Raji (cell line): ENCODE measurements around the gene SLC28A3.

Experiments
- POLR2A ChIP-seq: IDR thresholded peaks from 2 replicates; pipeline ENCODE4 v1.6.1; 2011; ENCODE audit warnings: low read depth, low read length, control low read depth; ENCODE audit not compliant: insufficient read depth

The SLC28A3 gene, protein sequence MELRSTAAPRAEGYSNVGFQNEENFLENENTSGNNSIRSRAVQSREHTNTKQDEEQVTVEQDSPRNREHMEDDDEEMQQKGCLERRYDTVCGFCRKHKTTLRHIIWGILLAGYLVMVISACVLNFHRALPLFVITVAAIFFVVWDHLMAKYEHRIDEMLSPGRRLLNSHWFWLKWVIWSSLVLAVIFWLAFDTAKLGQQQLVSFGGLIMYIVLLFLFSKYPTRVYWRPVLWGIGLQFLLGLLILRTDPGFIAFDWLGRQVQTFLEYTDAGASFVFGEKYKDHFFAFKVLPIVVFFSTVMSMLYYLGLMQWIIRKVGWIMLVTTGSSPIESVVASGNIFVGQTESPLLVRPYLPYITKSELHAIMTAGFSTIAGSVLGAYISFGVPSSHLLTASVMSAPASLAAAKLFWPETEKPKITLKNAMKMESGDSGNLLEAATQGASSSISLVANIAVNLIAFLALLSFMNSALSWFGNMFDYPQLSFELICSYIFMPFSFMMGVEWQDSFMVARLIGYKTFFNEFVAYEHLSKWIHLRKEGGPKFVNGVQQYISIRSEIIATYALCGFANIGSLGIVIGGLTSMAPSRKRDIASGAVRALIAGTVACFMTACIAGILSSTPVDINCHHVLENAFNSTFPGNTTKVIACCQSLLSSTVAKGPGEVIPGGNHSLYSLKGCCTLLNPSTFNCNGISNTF

DNA sequence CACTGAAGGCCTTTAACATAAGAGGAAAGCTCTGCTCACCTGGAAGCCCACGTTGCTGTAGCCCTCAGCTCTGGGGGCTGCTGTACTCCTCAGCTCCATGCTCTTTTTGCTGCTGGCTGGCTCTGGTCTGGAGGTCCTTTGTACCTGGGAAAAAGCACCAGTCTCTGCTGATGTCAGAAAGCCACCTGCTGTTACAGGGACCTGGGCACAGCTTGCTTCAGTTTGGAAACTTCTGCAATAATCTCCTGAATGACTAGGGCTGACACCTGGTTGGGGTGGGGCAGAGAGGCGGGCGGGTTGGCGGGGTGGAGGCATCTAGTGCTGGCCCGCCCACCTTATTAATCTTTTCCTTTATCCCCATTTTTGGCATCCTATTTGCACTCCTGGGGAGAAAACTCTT is at the start of gene SLC28A3:
TSS of gene SLC28A3 (minus strand) at position 224 of the 400 bp plus-strand sequence. CDS start at position 99, 125 bp downstream.
- no peak for TF ChIP-seq POLR2A

DNA sequence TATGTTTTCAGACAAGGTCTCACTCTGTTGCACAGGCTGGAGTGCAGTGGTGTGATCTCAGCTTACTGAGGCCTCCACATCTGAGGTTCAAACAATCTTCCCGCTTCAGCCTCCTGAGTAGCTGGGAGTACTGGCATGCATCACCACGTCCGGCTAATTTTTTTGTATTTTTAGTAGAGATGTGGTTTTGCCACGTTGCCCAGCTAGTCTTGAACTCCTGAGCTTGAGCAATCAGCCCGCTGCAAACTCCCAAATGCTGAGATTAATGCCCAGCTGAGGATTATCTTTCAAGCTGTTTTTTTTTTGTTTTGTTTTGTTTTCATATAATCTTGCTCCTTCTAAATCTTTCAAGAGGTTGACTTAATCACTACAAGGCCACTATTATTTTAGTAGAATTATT is 47.3 kb upstream of the SLC28A3 start:
- no peak for TF ChIP-seq POLR2A

DNA sequence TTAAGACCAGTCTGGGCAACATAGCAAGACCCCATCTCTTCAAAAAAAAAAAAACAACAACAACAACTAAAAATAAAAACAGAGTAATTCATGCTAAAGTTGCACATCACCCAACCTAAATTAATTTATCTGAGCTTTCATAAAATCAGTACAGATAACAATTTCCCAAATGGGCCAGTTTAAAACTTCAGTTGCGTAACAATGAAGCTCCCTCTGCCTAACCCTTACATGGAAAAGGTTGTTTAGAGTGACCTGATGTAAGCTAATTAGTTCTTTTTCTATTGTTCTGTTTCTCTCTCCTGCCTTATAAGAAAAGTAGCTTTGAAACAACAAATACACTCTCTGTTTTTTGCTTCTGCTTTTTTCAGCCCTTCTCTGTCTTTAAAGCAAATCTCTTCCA is 46.2 kb upstream of the SLC28A3 start:
- TF ChIP-seq POLR2A = no peak

DNA sequence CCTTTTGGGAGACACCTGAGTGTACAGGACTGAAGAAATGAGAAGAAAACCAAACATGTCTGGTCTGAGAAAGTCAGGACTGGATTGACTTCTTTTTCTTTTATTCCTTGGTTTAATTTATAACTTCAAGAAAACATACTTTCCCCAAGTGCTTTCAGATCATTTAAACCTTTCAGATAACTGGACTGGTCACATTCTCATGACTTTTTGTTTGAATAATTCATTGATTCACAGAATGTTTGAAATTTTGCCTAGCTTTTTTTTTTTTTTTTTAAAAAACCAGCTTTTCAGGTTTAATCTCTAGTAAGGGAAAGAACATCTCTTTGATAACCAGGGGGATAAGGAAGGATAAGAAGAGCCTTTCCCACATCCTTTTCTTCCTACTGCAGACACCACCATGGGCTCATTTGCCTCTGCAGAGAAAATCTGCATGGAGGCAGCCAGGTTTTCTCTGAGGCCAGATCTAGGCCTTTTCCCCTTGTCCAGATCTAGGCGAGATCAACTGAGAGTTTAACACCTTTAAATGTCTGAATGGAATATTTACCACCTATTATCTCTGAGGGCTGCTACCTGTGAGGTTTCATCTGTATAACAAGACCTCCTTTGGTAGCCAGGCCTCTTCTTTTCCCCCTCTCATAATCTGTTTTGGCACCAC is 45.0 kb upstream of the SLC28A3 start:
- no peak for TF ChIP-seq POLR2A

DNA sequence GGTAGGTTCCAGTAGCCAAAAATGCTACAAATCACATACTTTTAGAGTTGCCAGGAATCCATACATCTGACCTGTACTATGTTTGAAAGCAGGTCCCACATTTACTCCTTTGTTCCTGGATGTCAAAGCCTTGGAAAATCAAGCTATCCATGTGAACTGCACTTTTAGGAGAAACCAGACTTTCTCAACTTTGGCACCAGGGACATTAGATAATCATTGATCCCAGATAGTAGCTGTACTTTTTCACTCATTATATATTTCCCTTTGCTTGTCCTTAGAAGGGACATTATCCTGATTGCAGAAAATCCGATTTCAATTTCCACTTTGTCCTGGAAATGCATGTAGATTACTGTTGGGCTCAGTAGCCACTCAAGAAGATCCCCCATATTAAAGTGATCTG is 44.1 kb upstream of the SLC28A3 start:
- no peak for TF ChIP-seq POLR2A

DNA sequence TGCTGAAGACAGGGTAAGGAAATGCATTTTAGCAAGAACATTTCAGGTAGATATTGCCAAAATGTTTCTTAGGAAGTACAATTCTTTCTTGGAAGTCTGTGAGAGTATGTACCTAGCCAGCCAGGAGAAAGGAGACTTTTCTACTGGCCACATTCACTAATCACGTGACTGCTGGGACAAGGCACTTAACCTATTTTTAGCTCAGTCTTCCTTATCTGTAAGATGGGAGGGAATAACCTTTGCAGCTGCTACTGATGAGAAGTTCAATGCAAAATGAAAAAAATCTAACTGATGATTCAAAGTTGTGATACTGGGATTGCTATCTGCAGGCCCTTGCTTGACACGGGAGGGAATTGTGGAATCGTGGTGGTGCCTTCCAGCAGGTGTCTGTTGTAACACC is 42.6 kb upstream of the SLC28A3 start:
- no peak for TF ChIP-seq POLR2A

DNA sequence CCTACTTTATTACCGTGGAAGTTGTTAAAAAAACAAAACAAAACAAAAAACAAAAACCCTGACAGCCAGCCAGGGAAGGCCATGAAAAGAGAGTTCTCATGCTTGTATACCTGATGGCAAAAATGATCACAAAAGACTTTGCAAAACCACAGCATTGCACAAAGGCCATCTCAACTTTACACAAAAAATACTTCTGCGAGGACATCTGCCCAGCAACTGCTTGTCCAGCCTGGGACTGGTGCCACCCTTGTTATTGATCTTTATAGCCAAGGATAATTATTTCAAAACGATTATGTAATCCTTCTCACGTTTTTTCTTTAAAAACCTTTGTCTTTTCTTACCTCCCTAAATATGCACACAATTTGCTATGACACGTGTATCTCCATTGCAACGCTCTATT is 42.2 kb upstream of the SLC28A3 start:
- no peak for TF ChIP-seq POLR2A

DNA sequence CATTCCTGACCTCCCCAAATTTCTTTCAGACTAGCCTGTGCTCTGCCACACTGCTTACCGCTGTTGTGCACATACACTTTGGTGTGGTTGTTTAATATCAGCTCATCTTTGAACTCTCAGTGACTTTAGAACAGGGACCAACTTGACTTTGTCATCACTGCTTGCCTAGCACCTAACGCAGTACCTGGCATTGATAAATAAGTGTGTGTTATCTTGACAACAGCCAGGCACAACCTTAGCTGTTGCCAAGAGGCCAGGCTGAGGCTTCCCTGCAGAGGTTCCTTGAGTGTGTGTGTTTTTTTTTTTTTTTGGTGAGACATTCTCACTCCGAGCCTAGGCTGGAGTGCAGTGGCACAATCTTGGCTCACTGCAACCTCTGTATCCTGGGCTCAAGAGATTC is 41.0 kb upstream of the SLC28A3 start:
- TF ChIP-seq POLR2A = no peak

DNA sequence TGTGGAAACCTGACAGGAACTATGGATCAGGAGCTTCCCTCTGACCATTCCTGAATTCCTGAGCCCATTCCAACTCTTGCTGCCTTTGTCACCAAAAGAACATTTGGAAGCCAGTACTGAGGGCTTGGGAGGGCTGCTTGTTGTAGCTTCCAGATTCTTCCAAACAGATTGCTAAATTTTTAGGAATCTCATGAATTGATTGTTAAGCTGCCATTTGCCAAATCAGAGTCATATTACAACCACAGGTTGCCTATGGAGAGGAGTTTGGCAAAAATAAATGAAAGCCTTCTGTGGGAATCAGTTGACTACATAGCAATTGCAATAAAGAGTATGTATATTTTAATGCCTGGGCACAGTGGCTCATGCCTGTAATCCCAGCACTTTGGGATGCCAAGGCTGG is 39.2 kb upstream of the SLC28A3 start:
- no peak for TF ChIP-seq POLR2A

DNA sequence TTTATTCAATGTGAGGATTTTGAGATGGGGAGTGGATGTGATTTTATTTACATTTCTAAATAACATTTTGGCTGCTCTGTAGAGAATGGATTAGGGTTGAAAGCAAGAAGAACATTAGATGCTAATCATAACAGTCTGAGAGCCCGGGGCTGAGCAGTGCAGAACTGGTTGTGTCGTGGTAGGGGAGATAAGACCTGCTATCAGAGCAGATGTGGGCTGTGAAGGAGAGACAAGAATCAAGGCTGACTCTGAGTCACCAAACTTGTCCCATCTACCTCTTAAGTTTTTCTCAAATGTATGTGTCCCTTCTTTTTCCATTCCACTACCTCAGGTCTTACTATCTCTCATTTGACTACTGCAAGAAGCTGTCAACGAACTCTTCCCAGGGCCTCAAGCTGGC is 35.4 kb upstream of the SLC28A3 start:
- TF ChIP-seq POLR2A = no peak

DNA sequence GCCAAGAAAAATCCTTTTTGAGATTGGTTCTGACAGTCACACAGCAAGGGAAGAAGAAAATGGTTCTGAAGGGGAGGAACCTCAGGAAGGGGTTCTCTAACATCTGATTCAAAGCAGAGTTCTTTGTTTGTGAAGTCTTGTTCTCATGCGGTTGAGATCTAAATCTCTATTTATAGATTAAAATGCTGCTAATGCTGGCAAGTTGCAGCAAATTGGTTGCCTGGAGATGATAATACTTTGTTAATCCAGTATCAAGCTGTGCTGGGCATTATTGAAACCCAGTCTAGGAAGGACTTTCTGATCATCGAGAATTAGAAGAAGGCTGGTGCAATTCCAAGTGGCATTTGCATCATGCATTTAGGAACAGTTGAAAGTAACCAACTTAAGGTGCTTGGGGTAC is 34.0 kb upstream of the SLC28A3 start:
- no peak for TF ChIP-seq POLR2A

DNA sequence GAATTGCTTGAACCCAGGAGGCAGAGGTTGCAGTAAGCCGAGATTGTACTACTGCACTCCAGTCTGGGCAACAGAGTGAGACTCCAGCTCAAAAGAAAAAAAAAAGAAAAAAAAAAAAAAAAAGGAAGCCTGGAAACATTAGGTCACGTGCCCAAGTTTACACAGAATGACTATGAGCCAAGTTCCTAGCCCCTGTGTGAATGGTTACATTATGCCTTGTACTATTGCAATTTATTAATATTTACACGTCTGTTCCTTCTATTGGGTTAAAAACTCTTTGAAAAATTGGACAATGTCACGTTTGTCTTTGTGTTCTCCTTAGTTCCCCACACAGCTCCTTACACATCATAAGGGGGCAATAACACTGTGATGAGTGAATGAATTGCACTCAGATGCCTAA is 33.5 kb upstream of the SLC28A3 start:
- no peak for TF ChIP-seq POLR2A

DNA sequence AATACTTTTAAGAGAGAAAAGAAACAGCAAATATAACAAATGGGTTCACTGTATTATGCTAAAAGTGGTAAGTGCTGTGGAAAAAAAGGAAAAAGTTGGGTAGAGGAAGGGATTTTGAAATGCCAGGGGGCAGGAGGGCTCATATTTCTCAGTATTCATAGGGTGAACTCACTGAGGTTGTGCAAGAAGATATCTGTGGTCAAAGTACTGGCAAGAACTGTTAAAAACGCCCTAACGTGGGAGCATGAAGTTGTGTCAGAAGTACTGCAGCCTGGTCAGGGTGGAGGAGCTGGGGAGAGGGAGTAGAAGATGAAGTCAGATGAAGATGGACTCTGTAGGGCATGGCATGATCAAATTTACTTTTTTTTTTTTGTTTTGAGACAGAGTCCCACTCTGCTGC is 31.2 kb upstream of the SLC28A3 start:
- no peak for TF ChIP-seq POLR2A

DNA sequence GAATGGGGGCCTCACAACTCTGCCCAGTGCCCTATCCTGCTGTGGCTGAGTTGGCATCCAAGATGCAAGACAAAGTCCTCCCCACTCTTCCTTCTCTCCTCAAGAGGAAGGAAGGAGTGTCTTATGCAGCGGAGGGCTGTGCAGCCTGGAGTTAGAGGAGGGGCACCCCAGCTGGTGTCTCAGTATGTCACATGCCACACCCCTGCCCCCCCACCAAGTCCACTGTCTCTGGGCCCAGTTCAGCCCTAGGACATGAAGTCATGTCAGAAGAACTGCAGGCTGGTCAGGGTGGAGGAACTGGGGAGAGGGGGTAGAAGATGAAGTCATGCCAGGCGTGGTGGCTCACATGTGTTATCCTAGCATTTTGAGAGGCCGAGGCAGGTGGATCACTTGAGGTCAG is 28.0 kb upstream of the SLC28A3 start:
- TF ChIP-seq POLR2A = no peak

DNA sequence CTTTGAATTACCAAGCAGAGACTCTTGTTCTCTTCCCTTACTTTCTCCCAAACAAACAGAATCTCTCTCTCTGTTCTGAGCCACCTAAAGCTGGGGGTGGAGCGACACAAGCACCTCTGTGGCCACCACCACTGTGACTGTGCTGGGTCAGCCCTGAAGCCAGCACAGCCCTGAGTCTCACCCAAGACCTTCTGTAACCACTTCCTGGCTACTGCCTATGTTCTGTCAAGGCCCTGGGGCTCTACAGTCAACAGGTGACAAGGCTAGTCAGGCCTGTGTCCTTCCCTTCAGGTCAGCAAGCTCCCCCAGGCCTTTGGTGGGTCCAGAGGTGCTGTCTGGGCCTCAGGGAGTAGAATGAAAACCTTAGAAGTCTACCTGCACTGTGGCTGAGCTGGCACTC is 26.1 kb upstream of the SLC28A3 start:
- TF ChIP-seq POLR2A = no peak

DNA sequence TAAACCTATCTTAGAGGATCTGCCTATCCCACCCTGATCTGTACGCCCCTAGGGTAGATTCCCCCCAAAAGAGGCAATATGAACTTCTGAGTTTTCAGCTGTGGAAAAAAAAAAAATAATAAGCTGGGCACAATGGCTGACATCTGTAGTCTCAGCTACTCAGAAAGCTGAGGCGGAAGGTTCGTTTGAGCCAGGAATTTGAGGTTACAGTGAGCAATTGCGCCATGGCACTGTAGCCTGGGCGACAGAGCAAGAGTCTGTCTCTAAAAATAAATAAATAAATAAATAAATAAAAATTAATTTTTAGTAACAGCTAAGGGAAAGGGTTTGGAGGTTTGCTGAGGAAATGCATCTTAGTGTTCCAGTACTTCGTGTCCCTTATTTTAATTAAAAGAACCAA is 21.1 kb upstream of the SLC28A3 start:
- TF ChIP-seq POLR2A = no peak

DNA sequence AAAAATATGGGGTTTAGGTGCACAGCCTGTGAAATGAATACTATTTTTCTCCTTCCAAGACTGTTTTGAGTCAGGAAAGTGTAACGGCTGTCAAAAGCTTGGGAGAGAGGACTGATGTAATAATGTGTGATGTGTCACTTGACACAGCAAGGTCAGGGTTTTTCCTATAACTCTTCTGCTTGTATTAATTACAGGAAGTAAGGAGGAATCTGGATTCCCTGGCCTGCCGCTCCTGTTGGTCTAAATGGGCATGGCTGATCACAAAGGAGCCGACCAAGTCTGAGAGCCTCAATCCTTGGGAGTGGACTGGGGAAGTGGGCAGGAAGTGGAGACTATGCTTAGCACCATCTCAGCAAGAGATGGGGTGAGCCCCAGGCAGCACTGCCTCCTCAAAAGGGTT is 16.7 kb upstream of the SLC28A3 start:
- no peak for TF ChIP-seq POLR2A

DNA sequence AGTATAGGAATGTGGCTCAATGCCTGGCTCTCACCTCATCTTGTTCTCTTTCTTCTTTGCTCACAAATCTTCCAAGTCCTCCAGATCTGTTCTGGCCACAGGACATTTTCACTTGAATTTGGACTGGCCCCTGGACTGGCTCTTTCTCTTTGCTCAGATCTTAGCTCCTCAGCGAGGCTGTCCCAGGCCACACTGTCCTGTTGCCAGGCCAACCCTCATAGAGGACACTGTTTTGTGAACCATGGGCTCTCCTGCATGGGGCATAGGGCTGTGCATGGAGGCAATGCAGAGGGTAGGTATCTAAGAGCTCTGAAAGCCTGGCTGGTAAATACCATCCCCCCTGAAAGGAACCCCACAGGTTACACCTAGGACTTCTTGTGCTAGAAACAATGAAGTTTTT is 13.5 kb upstream of the SLC28A3 start:
- no peak for TF ChIP-seq POLR2A
